ENCODE results near the gene YARS2.

YARS2 gene

GRCh38 chr12:32757157-32757556, 1.5 kb upstream of the YARS2 start:
- H3K36me3 ChIP-seq (replicated peaks; ENCODE audit: insufficient read depth, low read length): no peaks in the 10 kb centered on the region
- peaks cover 30% of the 10 kb centered on the region for H3K79me2 ChIP-seq (ENCODE audit: low read length)
- peaks cover 5% of the 10 kb centered on the region; the same call in 1 of the 2 replicates for H3F3A ChIP-seq (ENCODE audit: insufficient read depth, low read length)
- no peaks in the 10 kb centered on the region for H3K9me3 ChIP-seq (replicated peaks; ENCODE audit: insufficient read depth, low read length)
- H3K27ac ChIP-seq (ENCODE audit: low read length): no peak overlapping the region
- no peak overlapping the region for H3K4me3 ChIP-seq (ENCODE audit: low read length)
- H3K4me2 ChIP-seq (ENCODE audit: low read depth, low read length): no peak overlapping the region
- H3K9me2 ChIP-seq (replicated peaks; ENCODE audit: insufficient read depth, low read length): no peaks in the 10 kb centered on the region
- peaks cover 14% of the 10 kb centered on the region for H3K4me1 ChIP-seq (ENCODE audit: low read length)
- no peak for TF ChIP-seq EZH2phosphoT487 (IDR thresholded peaks at IDR 0.05; ENCODE audit: low read length)
- DNase-seq: no peak
- H4K20me1 ChIP-seq (ENCODE audit: insufficient read depth, low read length): no peaks in the 10 kb centered on the region
- H3K27me3 ChIP-seq (replicated peaks; ENCODE audit: insufficient read depth, low read length): no peaks in the 10 kb centered on the region
- no peak overlapping the region for H3K9ac ChIP-seq (ENCODE audit: low read length)
- H2AFZ ChIP-seq (ENCODE audit: low read length): no peak overlapping the region

GRCh38 chr12:32756476-32757066, 874 bp upstream of the YARS2 start:
- no peaks in the 10 kb centered on the region for H3K27me3 ChIP-seq (replicated peaks; ENCODE audit: insufficient read depth, low read length)
- peaks cover 14% of the 10 kb centered on the region for H3K4me1 ChIP-seq (ENCODE audit: low read length)
- no peaks in the 10 kb centered on the region for H3K9me3 ChIP-seq (replicated peaks; ENCODE audit: insufficient read depth, low read length)
- no peaks in the 10 kb centered on the region for H3K9me2 ChIP-seq (replicated peaks; ENCODE audit: insufficient read depth, low read length)
- no peak overlapping the region; the same call in 1 of the 2 replicates for H2AFZ ChIP-seq (ENCODE audit: low read length)
- H3K36me3 ChIP-seq (replicated peaks; ENCODE audit: insufficient read depth, low read length): peaks cover 6% of the 10 kb centered on the region; the same call in 1 of the 2 replicates
- DNase-seq: no peak
- no peak overlapping the region for H3K9ac ChIP-seq (ENCODE audit: low read length)
- peaks cover 5% of the 10 kb centered on the region; the same call in 1 of the 2 replicates for H3F3A ChIP-seq (ENCODE audit: insufficient read depth, low read length)
- no peak overlapping the region for H3K27ac ChIP-seq (ENCODE audit: low read length)
- H4K20me1 ChIP-seq (ENCODE audit: insufficient read depth, low read length): no peaks in the 10 kb centered on the region
- no peak for TF ChIP-seq EZH2 (optimal IDR thresholded peaks at IDR 0.05; ENCODE audit: low read depth, low read length)
- H3K4me3 ChIP-seq (ENCODE audit: low read length): peak overlapping the region; percentile 84; the same call in 1 of the 2 replicates
- peaks cover 36% of the 10 kb centered on the region for H3K79me2 ChIP-seq (ENCODE audit: low read length)
- peak overlapping the region; percentile 97; the same call in 1 of the 2 replicates for H3K4me2 ChIP-seq (ENCODE audit: low read depth, low read length)

- Histone ChIP-seq H3K4me1 (ENCODE audit: low read length) (peaks cover 14% of the 10 kb centered on the region), H3F3A (ENCODE audit: insufficient read depth, low read length) (peaks cover 5% of the 10 kb centered on the region; the same call in 1 of the 2 replicates), H3K27me3 (replicated peaks; ENCODE audit: insufficient read depth, low read length) (no peaks in the 10 kb centered on the region), H3K9me2 (replicated peaks; ENCODE audit: insufficient read depth, low read length) (no peaks in the 10 kb centered on the region), H3K4me3 (ENCODE audit: low read length) (peak overlapping the region; percentile 84), H3K4me2 (ENCODE audit: low read depth, low read length) (peak overlapping the region; percentile 97), H2AFZ (ENCODE audit: low read length) (peak overlapping the region; percentile 99), H3K36me3 (replicated peaks; ENCODE audit: insufficient read depth, low read length) (peaks cover 6% of the 10 kb centered on the region; the same call in 1 of the 2 replicates), H3K27ac (ENCODE audit: low read length) (peak overlapping the region; percentile 70), H3K9me3 (replicated peaks; ENCODE audit: insufficient read depth, low read length) (no peaks in the 10 kb centered on the region), H3K79me2 (ENCODE audit: low read length) (peaks cover 37% of the 10 kb centered on the region), H3K9ac (ENCODE audit: low read length) (peak overlapping the region; percentile 83), H4K20me1 (ENCODE audit: insufficient read depth, low read length) (no peaks in the 10 kb centered on the region)
- DNase-seq: peak; percentile 92
- TF ChIP-seq CTCF (IDR thresholded peaks at IDR 0.05; ENCODE audit: low read length): peak; percentile 92
- no peak for TF ChIP-seq EZH2 (optimal IDR thresholded peaks at IDR 0.05; ENCODE audit: low read depth, low read length)
- TF ChIP-seq EZH2phosphoT487 (IDR thresholded peaks at IDR 0.05; ENCODE audit: low read length): no peak
These were observed 545 bp downstream of the YARS2 start for GRCh38 chr12:32755051-32755653.

GRCh38 chr12:32754111-32754510, 1.6 kb downstream of the YARS2 start:
- H3K79me2 ChIP-seq (ENCODE audit: low read length): peaks cover 37% of the 10 kb centered on the region
- no peak for DNase-seq
- H3K4me1 ChIP-seq (ENCODE audit: low read length): peaks cover 14% of the 10 kb centered on the region
- H2AFZ ChIP-seq (ENCODE audit: low read length): no peak overlapping the region
- peak overlapping the region; percentile 84 for H3K4me3 ChIP-seq (ENCODE audit: low read length)
- peak overlapping the region; percentile 83; the same call in 1 of the 2 replicates for H3K9ac ChIP-seq (ENCODE audit: low read length)
- H3K27ac ChIP-seq (ENCODE audit: low read length): no peak overlapping the region; the same call in 1 of the 2 replicates
- no peaks in the 10 kb centered on the region for H3K9me2 ChIP-seq (replicated peaks; ENCODE audit: insufficient read depth, low read length)
- TF ChIP-seq EZH2 (optimal IDR thresholded peaks at IDR 0.05; ENCODE audit: low read depth, low read length) (no peak), CTCF (IDR thresholded peaks at IDR 0.05; ENCODE audit: low read length) (no peak), EZH2phosphoT487 (IDR thresholded peaks at IDR 0.05; ENCODE audit: low read length) (no peak)
- H3K27me3 ChIP-seq (replicated peaks; ENCODE audit: insufficient read depth, low read length): no peaks in the 10 kb centered on the region
- peaks cover 5% of the 10 kb centered on the region; the same call in 1 of the 2 replicates for H3F3A ChIP-seq (ENCODE audit: insufficient read depth, low read length)
- H3K36me3 ChIP-seq (replicated peaks; ENCODE audit: insufficient read depth, low read length): peaks cover 6% of the 10 kb centered on the region; the same call in 1 of the 2 replicates
- H4K20me1 ChIP-seq (ENCODE audit: insufficient read depth, low read length): no peaks in the 10 kb centered on the region
- H3K9me3 ChIP-seq (replicated peaks; ENCODE audit: insufficient read depth, low read length): no peaks in the 10 kb centered on the region
- H3K4me2 ChIP-seq (ENCODE audit: low read depth, low read length): peak overlapping the region; percentile 97

Measured in MM.1S (cell line).